HL-60 (cell line): ENCODE measurements around the gene INPP4B.

Source experiments
- DNase-seq, 2 experiments: peaks; one replicate each; pipeline ENCODE4 v3.0.0-alpha.2; 2010 to 2020; ENCODE audit warnings: low read depth in 1 of 2, low spot score in 1 of 2
- H3K27ac ChIP-seq: fragments of 250-450 bp; sonication (Bioruptor Pico); replicated peaks from 2 replicates; pipeline ENCODE4 v1.5.1; 2020; ENCODE audit warnings: mild to moderate bottlenecking, moderate library complexity
- H3K27me3 ChIP-seq: fragments of 250-450 bp; sonication (Bioruptor Pico); 2 replicates; pipeline ENCODE4 v1.5.1; 2021; ENCODE audit warnings: mild to moderate bottlenecking, moderate library complexity; ENCODE audit not compliant: insufficient read depth, poor library complexity, severe bottlenecking
- H3K4me3 ChIP-seq: replicated peaks from 2 replicates; pipeline ENCODE4 v1.5.1; 2011; ENCODE audit warnings: mild to moderate bottlenecking, control low read depth, low read length; ENCODE audit not compliant: insufficient read depth
- GABPA ChIP-seq: IDR thresholded peaks from 2 replicates; pipeline ENCODE4 v1.6.1; 2012; ENCODE audit warnings: low read depth
- POLR2AphosphoS5 ChIP-seq: IDR thresholded peaks from 2 replicates; pipeline ENCODE4 v1.6.1; 2012; ENCODE audit warnings: low read depth
- SPI1 ChIP-seq: IDR thresholded peaks from 2 replicates; pipeline ENCODE4 v1.6.1; 2012; ENCODE audit warnings: low read depth, mild to moderate bottlenecking, borderline replicate concordance
- TF ChIP-seq, protein P1 (sequence below): IDR thresholded peaks from one replicate; pipeline ENCODE4 v1.5.1; 2011; ENCODE audit warnings: low read length, control low read depth, inconsistent platforms; ENCODE audit not compliant: insufficient read depth
- TF ChIP-seq, protein P2 (sequence below): IDR thresholded peaks from 2 replicates; pipeline ENCODE4 v1.6.1; 2012; ENCODE audit warnings: low read depth; ENCODE audit not compliant: insufficient replicate concordance

Gene INPP4B

DNA sequence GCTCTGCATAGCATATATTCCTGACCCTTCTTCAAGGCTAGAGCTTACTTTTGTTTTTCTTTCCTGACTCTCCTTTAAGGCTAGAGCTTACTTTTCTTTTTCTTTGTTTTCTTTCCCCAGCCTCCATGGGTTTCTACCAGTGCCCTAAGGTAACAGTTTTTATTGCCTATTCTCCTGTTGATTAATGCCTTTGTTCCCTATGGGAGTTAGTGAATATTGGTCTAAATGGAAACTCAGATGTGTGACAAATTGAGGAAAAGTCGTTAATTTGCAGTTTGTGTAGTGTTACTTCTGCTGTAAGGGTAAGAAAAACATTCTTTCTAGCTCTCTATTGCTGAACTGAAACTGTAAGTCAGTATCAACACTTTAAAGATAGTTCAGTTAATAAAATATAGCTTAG is 851.0 kb downstream of the INPP4B start:
- H3K27ac ChIP-seq: no peak overlapping the region
- DNase-seq: no peak
- H3K27me3 ChIP-seq: no peaks in the 10 kb centered on the region
- no peak for TF ChIP-seq GABPA
- TF ChIP-seq, protein P1, sequence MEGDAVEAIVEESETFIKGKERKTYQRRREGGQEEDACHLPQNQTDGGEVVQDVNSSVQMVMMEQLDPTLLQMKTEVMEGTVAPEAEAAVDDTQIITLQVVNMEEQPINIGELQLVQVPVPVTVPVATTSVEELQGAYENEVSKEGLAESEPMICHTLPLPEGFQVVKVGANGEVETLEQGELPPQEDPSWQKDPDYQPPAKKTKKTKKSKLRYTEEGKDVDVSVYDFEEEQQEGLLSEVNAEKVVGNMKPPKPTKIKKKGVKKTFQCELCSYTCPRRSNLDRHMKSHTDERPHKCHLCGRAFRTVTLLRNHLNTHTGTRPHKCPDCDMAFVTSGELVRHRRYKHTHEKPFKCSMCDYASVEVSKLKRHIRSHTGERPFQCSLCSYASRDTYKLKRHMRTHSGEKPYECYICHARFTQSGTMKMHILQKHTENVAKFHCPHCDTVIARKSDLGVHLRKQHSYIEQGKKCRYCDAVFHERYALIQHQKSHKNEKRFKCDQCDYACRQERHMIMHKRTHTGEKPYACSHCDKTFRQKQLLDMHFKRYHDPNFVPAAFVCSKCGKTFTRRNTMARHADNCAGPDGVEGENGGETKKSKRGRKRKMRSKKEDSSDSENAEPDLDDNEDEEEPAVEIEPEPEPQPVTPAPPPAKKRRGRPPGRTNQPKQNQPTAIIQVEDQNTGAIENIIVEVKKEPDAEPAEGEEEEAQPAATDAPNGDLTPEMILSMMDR: no peak
- no peak for TF ChIP-seq POLR2AphosphoS5
- TF ChIP-seq, protein P2, sequence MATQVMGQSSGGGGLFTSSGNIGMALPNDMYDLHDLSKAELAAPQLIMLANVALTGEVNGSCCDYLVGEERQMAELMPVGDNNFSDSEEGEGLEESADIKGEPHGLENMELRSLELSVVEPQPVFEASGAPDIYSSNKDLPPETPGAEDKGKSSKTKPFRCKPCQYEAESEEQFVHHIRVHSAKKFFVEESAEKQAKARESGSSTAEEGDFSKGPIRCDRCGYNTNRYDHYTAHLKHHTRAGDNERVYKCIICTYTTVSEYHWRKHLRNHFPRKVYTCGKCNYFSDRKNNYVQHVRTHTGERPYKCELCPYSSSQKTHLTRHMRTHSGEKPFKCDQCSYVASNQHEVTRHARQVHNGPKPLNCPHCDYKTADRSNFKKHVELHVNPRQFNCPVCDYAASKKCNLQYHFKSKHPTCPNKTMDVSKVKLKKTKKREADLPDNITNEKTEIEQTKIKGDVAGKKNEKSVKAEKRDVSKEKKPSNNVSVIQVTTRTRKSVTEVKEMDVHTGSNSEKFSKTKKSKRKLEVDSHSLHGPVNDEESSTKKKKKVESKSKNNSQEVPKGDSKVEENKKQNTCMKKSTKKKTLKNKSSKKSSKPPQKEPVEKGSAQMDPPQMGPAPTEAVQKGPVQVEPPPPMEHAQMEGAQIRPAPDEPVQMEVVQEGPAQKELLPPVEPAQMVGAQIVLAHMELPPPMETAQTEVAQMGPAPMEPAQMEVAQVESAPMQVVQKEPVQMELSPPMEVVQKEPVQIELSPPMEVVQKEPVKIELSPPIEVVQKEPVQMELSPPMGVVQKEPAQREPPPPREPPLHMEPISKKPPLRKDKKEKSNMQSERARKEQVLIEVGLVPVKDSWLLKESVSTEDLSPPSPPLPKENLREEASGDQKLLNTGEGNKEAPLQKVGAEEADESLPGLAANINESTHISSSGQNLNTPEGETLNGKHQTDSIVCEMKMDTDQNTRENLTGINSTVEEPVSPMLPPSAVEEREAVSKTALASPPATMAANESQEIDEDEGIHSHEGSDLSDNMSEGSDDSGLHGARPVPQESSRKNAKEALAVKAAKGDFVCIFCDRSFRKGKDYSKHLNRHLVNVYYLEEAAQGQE: no peak
- TF ChIP-seq SPI1: no peak
- H3K4me3 ChIP-seq: no peak overlapping the region

DNA sequence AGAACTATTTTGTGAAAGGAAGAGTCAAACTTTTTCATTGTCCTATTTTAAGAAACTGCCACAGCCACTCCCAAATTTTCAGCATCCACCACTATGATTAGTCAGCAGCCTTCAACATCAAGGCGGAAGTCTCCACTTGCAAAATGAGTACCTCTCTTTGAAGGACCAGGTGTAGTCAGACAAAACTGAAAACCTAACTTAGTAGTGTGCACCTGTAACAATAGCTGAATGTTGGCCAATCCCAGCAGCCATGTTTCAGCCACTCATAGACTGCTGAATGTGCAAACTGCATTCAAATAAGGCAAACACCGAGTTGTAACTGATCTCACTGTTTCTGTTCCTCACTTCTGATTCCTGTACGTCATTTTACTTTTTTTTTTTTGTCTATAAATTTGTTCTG is 868.7 kb downstream of the INPP4B start:
- Histone ChIP-seq H3K27me3 (no peaks in the 10 kb centered on the region), H3K4me3 (no peak overlapping the region), H3K27ac (no peak overlapping the region)
- TF ChIP-seq, protein P2: no peak
- DNase-seq: no peak
